Left colon (tissue), 2 donors: ENCODE data around the gene CAMKMT. TPM values are rescaled to one million over a fixed set of nuclear protein-coding genes. Genes with fewer than 3 reads are reported as not detected.

ENCODE experiments used
- ATAC-seq: fragments of 200-7000 bp; cut with Tn5 transposase; one replicate; pipeline ENCODE4 v1.9.1; 2020; ENCODE audit warnings: mild to moderate bottlenecking, moderate library complexity
- DNase-seq, 2 donors: peaks; one replicate each; pipeline ENCODE4 v3.0.0-alpha.2; 2020
- intact Hi-C, 2 donors: fragments of 100-400 bp; cut with DNase I in 1 of 2; cut with micrococcal nuclease in 1 of 2; formaldehyde crosslinking; loops; one replicate each; pipeline versions ENCODE4 v1.11.2 to v1.14.0; 2022; cut with DNase I, micrococcal nuclease
- total RNA-seq, 2 donors: library from RNA; stranded (reverse); fragmentation: NEBNext Ultra II Directional; extraction: Animal tissue kit (Norgen Biotek cat#: 25700); gene quantifications; one replicate each; pipeline ENCODE4 v1.2.1, GENCODE V29; 2021
- donor health status: DM: no; HTN: no; CAD: no.
- donor health status: DM: yes; HTN: yes; CAD: no.

The CAMKMT gene
- total RNA-seq, 2 donors from 2014 or later: 9.3 to 14.3 TPM

DNA sequence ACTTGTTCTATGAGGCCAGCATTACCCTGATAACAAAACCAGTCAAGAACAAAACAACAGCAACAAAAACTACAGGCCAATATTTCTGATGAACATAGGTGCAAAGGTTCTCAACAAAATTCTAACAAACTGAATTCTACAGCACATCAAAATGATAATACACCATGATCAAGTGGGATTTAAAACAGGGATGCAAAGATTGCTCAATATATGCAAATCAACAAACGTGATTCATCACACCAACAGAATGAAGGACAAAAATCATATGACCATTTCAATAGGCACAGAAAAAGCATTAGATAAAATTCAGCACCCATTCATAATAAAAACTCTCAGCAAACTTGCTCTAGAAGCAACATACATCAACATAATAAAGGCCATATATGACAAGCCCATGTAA lies 173.6 kb downstream of the CAMKMT start:
- intact Hi-C loops: no loop called here
- DNase-seq (no peak), ATAC-seq (no peak)

GRCh38 chr2:44537264-44537663 lies 175.5 kb downstream of the CAMKMT start:
- ATAC-seq: no peak

GRCh38 chr2:44542520-44542919 lies 180.8 kb downstream of the CAMKMT start:
- no peak for DNase-seq
- intact Hi-C loops: no loop called here
- no peak for ATAC-seq

More at GRCh38 chr2:44537264-44537663, 175.5 kb downstream of the CAMKMT start:
- intact Hi-C loops: no loop called here
- DNase-seq: no peak

GRCh38 chr2:44543773-44544725 lies 182.3 kb downstream of the CAMKMT start:
- intact Hi-C loops: no loop called here
- DNase-seq (no peak), ATAC-seq (no peak)

DNA sequence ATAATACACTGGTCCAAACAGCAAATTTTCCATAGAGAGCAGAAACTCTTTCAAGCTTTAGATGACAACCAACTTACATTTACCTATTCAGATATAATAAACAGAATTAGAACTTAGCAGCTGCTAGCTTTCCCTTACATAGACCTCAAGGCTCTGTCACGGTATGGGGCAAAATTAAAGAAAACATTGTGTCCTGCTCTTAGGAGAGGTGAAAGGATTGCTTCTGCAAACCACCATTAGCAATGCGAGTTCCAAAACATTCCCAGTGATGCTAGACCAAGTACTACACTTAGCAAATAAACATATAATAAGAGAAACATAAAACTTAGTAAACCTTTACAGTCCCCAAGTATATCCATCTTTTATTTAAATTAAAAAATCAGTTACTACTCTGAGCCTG lies 183.3 kb downstream of the CAMKMT start:
- DNase-seq (no peak), ATAC-seq (no peak)
- intact Hi-C loops: no loop called here

- ATAC-seq (no peak), DNase-seq (no peak)
- intact Hi-C loops: no loop called here
Observed at GRCh38 chr2:44546459-44547127, 184.8 kb downstream of the CAMKMT start.

DNA sequence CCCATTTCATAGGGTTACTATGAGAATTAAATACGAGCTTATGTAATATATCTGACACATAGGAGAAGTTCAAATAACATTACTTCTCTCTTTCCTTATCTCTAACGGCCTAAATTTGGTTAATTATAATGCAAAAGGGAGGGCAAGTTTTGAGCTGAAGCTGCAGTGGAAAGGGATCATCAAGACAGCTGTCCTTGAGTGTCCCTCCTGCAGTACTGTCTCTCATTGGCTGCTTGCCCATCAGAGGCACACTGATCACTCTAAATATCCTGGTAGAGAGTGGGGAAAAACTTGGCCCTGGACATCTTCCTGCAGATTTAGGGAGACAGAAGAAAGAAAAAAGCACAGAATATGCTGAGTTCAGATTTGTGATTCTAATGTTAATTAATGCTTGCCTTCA lies 186.0 kb downstream of the CAMKMT start:
- DNase-seq (no peak), ATAC-seq (no peak)
- intact Hi-C loops: no loop called here

- ATAC-seq: no peak
- DNase-seq: no peak
- intact Hi-C loops: no loop called here
Observed at GRCh38 chr2:44548221-44549098, 186.7 kb downstream of the CAMKMT start.

- intact Hi-C loops: no loop called here
- ATAC-seq (no peak), DNase-seq (no peak)
Observed at GRCh38 chr2:44549099-44549471, 187.3 kb downstream of the CAMKMT start.

DNA sequence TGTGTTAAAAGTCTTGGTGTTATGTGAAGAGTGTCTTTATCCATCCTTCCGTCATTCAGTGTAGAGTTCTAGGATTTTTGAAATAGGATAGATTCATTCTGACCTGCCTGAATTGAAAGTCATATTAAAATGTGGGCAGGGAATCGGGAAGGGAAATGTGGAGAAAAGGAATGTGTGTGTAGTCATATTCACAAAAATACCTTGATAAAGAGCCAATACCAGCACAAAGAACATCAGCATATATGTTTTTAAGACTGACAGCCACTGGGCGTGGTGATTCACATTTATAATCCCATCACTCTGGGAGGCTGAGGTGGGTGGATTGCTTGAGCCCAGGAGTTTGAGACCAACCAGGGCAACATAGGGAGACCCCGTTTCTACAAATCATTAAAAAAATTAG lies 188.1 kb downstream of the CAMKMT start:
- intact Hi-C loops: no loop called here
- no peak for DNase-seq
- ATAC-seq: no peak

DNA sequence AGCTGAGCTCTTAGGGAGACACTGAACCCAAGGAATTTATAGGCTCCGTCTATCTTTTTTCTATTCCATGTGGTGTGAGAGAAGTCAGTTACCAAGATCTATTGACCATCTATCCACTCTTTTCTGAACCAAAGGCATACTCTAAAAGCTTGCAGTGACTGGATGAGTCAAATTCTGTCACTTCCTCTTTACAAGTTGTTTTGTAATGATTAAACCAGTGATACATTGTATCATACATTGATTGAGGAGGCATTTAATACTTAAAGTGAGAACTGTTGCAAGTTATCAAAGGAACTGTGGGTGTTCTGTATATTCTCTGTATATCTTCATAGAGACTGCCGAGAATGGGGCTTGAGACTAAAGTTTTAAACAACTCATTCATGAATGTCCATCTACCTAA lies 188.8 kb downstream of the CAMKMT start:
- ATAC-seq (no peak), DNase-seq (no peak)
- intact Hi-C loops: no loop called here

- no peak for DNase-seq
- ATAC-seq: no peak
- intact Hi-C loops: no loop called here
Observed at GRCh38 chr2:44551497-44551896, 189.8 kb downstream of the CAMKMT start.

- no peak for ATAC-seq
- no peak for DNase-seq
- intact Hi-C loops: no loop called here
Observed at GRCh38 chr2:44553456-44553855, 191.7 kb downstream of the CAMKMT start.

GRCh38 chr2:44555700-44556099 lies 194.0 kb downstream of the CAMKMT start:
- DNase-seq: no peak
- intact Hi-C loops: no loop called here
- ATAC-seq: no peak

DNA sequence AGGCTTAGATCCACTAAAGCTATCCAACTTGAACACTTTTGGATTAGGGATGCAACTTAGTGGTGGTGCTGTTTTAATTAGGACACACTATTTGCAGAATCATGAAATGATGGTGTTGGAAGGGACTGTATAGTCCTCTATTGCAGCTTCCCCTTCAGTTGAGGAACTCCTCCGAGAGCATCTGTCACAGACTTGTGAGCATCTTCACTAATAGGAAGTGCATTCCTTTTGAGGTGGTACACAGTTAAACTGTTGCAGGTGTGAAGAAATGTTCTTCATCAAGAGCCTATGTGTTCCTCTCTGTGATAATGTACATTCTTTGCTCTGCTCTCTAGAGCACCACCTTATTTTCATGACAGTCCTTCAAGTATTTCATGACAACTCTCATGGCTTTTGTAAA lies 197.4 kb downstream of the CAMKMT start:
- intact Hi-C loops: no loop called here
- DNase-seq (no peak), ATAC-seq (no peak)

DNA sequence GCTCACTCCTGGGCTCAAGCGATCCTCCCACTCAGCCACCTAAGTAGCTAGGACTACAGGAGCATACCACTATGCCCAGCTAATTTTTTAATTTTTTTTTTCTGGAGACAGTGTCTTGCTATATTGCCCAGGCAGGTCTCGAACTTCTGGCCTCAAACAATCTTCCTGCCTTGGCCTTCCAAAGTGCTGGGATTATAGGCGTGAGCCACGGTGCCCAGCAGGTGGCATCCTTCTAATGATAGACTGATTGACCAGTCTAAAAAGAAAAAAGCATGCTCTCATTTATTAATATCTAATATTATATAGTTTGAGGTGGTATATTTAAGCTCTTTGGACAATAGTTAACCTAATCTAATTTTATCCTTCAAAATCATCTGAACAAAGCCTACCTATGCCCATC lies 198.6 kb downstream of the CAMKMT start:
- ATAC-seq: no peak
- intact Hi-C loops: no loop called here
- DNase-seq: peak in 1 of 2 donors; percentile 34

GRCh38 chr2:44560941-44561340 lies 199.2 kb downstream of the CAMKMT start:
- DNase-seq: no peak
- ATAC-seq: no peak
- intact Hi-C loops: no loop called here

GRCh38 chr2:44562737-44563136 lies 201.0 kb downstream of the CAMKMT start:
- intact Hi-C loops: no loop called here
- DNase-seq (no peak), ATAC-seq (no peak)

DNA sequence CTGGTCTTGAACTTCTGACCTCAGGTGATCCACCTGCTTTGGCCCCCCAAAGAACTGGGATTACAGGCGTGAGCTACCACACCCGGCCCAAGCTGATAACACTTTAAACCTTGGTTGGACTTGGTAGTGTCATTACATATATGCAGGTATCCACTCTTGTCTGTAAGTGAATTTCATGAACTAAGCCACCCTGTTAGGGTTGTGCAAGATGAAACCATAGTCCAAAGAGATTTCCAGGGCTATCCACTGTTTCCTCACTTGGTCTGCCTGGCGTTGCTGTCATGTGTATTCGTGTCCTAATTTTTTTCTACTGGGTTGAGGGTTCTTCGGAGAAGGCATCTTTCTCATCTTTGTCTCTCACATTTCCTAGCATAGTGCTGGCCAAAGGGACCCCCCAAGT lies 203.0 kb downstream of the CAMKMT start:
- no peak for ATAC-seq

More for the DNA sequence above, 203.0 kb downstream of the CAMKMT start:
- intact Hi-C loops: no loop called here
- DNase-seq: no peak
